Calu3 (cell line): ENCODE data around the gene SART1. TPM values are rescaled to one million over a fixed set of nuclear protein-coding genes. Genes with fewer than 3 reads are reported as not detected.

Experiments
- BruUV-seq: library from RNA; stranded (reverse); fragments of 400-500 nt; replicated peaks from 2 replicates; lab custom pipeline; 2021; lab: Mats Ljungman, UMichigan
- CTCF ChIA-PET: fragments of 300-600 bp; sonication (Branson Sonifier 250); formaldehyde crosslinking; loops from one replicate; lab custom pipeline; 2022; ENCODE audit warnings: antibody characterized with exemption; lab: Charles Lee
- DNase-seq: peaks from one replicate; pipeline ENCODE4 v3.0.0; 2022
- H3K27ac Mint-ChIP-seq: one replicate; pipeline ENCODE4 v1.8.0; 2022; ENCODE audit warnings: mixed read lengths; ENCODE audit not compliant: unreplicated experiment
- H3K27me3 Mint-ChIP-seq: one replicate; pipeline ENCODE4 v1.8.0; 2022; ENCODE audit warnings: mixed read lengths; ENCODE audit not compliant: unreplicated experiment
- H3K36me3 Mint-ChIP-seq: one replicate; pipeline ENCODE4 v1.8.0; 2022; ENCODE audit warnings: mild to moderate bottlenecking, moderate library complexity, mixed read lengths; ENCODE audit not compliant: insufficient read depth, unreplicated experiment
- H3K4me1 Mint-ChIP-seq: one replicate; pipeline ENCODE4 v1.8.0; 2022; ENCODE audit warnings: mild to moderate bottlenecking, low read depth, mixed read lengths; ENCODE audit not compliant: unreplicated experiment
- H3K4me3 Mint-ChIP-seq: one replicate; pipeline ENCODE4 v1.8.0; 2022; ENCODE audit warnings: mild to moderate bottlenecking, low read depth, moderate library complexity, mixed read lengths; ENCODE audit not compliant: unreplicated experiment
- H3K9me3 Mint-ChIP-seq: one replicate; pipeline ENCODE4 v1.8.0; 2022; ENCODE audit warnings: low read depth, mixed read lengths; ENCODE audit not compliant: unreplicated experiment
- intact Hi-C: fragments of 100-400 bp; cut with micrococcal nuclease; formaldehyde crosslinking; loops from one replicate; pipeline ENCODE4 v1.10.0; 2022; ENCODE audit not compliant: unreplicated experiment
- total RNA-seq: library from RNA; stranded (reverse); gene quantifications from 2 replicates; pipeline ENCODE4 v1.2.3, GENCODE V29; 2022
- TF ChIP-seq, protein P1 (sequence below): fragments of 200-600 bp; IDR thresholded peaks from one replicate; pipeline ENCODE4 v1.8.0; 2022; ENCODE audit warnings: antibody characterized with exemption; ENCODE audit not compliant: unreplicated experiment

Gene SART1
- total RNA-seq, 1 experiment from 2014 or later, result 47.2 TPM

DNA sequence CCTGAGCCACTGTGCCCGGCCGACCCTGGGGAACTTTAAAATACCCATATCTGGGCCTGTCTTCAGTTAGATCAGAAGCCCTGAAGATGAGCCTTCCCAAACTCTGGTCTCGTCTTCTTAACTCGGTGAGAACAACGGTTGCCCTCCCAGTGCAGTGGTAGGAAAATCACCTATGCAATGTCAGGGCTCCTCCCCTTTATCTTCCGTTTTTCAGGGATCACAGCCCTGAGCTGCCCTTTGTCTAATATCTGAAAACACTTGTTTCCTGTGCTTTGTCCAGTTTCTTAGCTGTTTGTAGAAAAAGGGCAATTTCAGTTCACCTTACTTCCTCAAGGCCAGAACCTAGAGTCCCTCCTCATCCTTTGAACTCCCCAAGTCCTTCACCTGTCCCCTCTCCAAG lies 32.9 kb upstream of the SART1 start:
- TF ChIP-seq, protein P1, sequence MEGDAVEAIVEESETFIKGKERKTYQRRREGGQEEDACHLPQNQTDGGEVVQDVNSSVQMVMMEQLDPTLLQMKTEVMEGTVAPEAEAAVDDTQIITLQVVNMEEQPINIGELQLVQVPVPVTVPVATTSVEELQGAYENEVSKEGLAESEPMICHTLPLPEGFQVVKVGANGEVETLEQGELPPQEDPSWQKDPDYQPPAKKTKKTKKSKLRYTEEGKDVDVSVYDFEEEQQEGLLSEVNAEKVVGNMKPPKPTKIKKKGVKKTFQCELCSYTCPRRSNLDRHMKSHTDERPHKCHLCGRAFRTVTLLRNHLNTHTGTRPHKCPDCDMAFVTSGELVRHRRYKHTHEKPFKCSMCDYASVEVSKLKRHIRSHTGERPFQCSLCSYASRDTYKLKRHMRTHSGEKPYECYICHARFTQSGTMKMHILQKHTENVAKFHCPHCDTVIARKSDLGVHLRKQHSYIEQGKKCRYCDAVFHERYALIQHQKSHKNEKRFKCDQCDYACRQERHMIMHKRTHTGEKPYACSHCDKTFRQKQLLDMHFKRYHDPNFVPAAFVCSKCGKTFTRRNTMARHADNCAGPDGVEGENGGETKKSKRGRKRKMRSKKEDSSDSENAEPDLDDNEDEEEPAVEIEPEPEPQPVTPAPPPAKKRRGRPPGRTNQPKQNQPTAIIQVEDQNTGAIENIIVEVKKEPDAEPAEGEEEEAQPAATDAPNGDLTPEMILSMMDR, result no peak
- H3K4me3 Mint-ChIP-seq, result no peak overlapping the region
- H3K27ac Mint-ChIP-seq, result no peak overlapping the region
- H3K36me3 Mint-ChIP-seq, result peaks cover 28% of the 10 kb centered on the region
- H3K4me1 Mint-ChIP-seq, result no peaks in the 10 kb centered on the region
- intact Hi-C loops, result no loop called here
- CTCF ChIA-PET, result no interaction called here
- BruUV-seq, result no TSS peak
- no peak for DNase-seq
- H3K27me3 Mint-ChIP-seq, result no peaks in the 10 kb centered on the region
- H3K9me3 Mint-ChIP-seq, result no peaks in the 10 kb centered on the region

DNA sequence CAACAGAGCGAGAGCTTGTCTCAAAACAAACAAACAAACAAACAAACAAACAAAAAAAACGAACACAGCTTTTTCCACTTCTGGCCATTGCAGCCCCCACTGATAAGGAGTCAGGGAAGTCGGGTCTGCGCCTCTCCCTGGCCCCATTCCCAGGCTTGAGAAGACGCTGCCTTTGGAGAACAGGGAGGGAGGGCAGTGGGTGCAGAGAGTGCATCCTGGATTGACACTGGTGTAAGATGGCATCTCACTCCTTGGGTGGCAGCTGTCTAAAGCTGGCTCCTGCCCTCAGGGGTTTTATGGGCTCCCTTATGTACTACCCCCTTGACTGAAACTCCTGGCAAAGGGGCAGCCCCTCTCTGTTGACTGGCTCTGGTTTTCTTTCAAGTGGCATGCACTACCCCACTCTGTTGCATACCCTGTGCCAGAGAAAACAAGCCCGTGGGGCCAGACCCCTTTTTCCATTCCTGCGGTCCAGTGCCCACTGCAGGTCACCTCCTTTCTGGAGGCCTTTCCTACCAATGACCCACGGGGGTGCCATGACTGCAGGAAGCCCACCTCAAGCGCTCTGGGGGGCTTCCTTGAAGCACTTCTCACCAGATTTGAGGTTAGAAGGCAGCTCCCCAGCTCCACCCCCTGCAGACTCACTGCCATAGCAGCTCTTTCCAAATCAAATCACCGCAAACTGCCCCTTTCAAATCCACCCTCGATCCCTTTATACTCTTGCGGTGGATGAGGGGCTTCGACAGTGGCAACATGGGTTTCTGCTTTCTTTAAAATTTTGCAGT lies 29.6 kb upstream of the SART1 start:
- CTCF ChIA-PET, result interaction anchor here (1.4 to 1.9 kb wide), 3 partner anchors 42 to 47 kb away, joined by 7 to 11 read pairs (median 9); partner anchors contain the start of genes CCDC85B and FIBP
- H3K9me3 Mint-ChIP-seq, result no peaks in the 10 kb centered on the region
- DNase-seq, result no peak
- H3K27me3 Mint-ChIP-seq, result peaks cover 2% of the 10 kb centered on the region
- intact Hi-C loops, result no loop called here
- no TSS peak for BruUV-seq
- H3K27ac Mint-ChIP-seq, result no peak overlapping the region
- peaks cover 18% of the 10 kb centered on the region for H3K36me3 Mint-ChIP-seq
- TF ChIP-seq, protein P1, result no peak
- H3K4me3 Mint-ChIP-seq, result no peak overlapping the region
- no peaks in the 10 kb centered on the region for H3K4me1 Mint-ChIP-seq

DNA sequence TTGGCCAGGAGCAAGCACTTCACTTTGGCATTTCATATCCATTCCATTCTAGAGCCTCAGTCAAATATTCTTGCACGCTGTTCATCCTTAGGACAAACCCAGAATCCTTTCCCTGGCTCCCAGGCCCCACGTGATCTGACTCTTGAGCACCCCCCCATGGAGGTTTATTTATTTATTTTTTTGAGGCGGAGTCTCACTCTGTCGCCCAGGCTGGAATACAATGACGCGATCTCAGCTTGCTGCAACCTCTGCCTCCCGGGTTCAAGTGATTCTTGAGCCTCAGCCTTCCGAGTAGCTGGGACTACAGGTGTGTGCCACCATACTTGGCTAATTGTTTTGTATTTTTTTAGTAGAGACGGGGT lies 29.0 kb upstream of the SART1 start:
- no TSS peak for BruUV-seq
- DNase-seq, result peak; percentile 31
- H3K36me3 Mint-ChIP-seq, result peaks cover 13% of the 10 kb centered on the region
- no peaks in the 10 kb centered on the region for H3K9me3 Mint-ChIP-seq
- H3K27ac Mint-ChIP-seq, result no peak overlapping the region
- H3K4me3 Mint-ChIP-seq, result no peak overlapping the region
- no peaks in the 10 kb centered on the region for H3K4me1 Mint-ChIP-seq
- CTCF ChIA-PET, result interaction anchor here (1.4 to 1.9 kb wide), 3 partner anchors 42 to 48 kb away, joined by 7 to 11 read pairs (median 9); partner anchors contain the start of genes CCDC85B and FIBP
- peaks cover 8% of the 10 kb centered on the region for H3K27me3 Mint-ChIP-seq
- TF ChIP-seq, protein P1, result no peak
- intact Hi-C loops, result no loop called here

DNA sequence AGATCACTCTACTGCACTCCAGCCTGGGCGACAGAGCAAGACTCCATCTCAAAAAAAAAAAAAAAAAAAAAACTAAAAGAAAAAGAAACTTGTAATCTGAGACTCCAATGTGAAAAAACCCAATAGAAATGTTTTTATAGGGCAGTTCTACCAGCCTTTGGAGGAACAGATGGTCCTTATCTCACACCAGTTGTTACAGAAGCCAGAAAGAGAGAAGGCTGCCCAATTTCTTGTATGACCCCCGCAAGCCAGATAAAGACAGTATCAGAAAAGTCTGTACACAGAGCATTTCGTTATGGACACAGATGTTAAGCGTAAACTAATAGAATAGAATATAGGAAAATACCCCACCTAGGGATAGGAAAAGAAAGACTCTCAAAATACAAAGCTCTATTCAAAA lies 27.5 kb upstream of the SART1 start:
- TF ChIP-seq, protein P1, result no peak
- Mint-ChIP-seq H3K36me3 (peaks cover 4% of the 10 kb centered on the region), H3K27me3 (peaks cover 15% of the 10 kb centered on the region), H3K9me3 (no peaks in the 10 kb centered on the region), H3K4me1 (no peaks in the 10 kb centered on the region), H3K27ac (no peak overlapping the region), H3K4me3 (no peak overlapping the region)
- no TSS peak for BruUV-seq
- CTCF ChIA-PET, result interaction anchor here (0.6 to 0.7 kb wide), 2 partner anchors 27 to 1597 kb away, joined by 3 to 4 read pairs; no protein-coding TSS in a partner anchor
- intact Hi-C loops, result no loop called here
- DNase-seq, result no peak
